WTC11 (cell line): ENCODE measurements around the gene ECT2L. TPM values are rescaled to one million over a fixed set of nuclear protein-coding genes. Genes with fewer than 3 reads are reported as not detected.

Experiments used
- ATAC-seq: fragments of 200-7000 bp; cut with Tn5 transposase; 2 replicates; pipeline ENCODE4 v1.10.0; 2021; ENCODE audit warnings: mild to moderate bottlenecking, moderate library complexity
- CTCF ChIA-PET: fragments of 300-600 bp; sonication (Branson Sonifier 250); formaldehyde crosslinking; loops from one replicate; lab custom pipeline; 2021; ENCODE audit warnings: antibody characterized with exemption; lab: Charles Lee
- POLR2A ChIA-PET: fragments of 350-600 bp; sonication (Branson Sonifier 250); formaldehyde crosslinking; loops from one replicate; lab custom pipeline; 2021; ENCODE audit warnings: antibody characterized with exemption; lab: Charles Lee
- DNase-seq: peaks from one replicate; pipeline ENCODE4 v3.0.0; 2021; ENCODE audit warnings: low spot score
- H3K27ac Mint-ChIP-seq: 2 replicates; pipeline ENCODE4 v1.8.0; 2021; ENCODE audit warnings: mixed read lengths
- H3K27me3 Mint-ChIP-seq: 2 replicates; pipeline ENCODE4 v1.8.0; 2021; ENCODE audit warnings: low read depth, mild to moderate bottlenecking, moderate library complexity, mixed read lengths
- H3K36me3 Mint-ChIP-seq: 2 replicates; pipeline ENCODE4 v1.8.0; 2021; ENCODE audit warnings: mixed read lengths
- H3K4me1 Mint-ChIP-seq: 2 replicates; pipeline ENCODE4 v1.8.0; 2022; ENCODE audit warnings: mixed read lengths
- H3K4me3 Mint-ChIP-seq: 2 replicates; pipeline ENCODE4 v1.8.0; 2021; ENCODE audit warnings: mild to moderate bottlenecking, moderate library complexity, mixed read lengths
- H3K9me3 Mint-ChIP-seq: 2 replicates; pipeline ENCODE4 v1.8.0; 2021; ENCODE audit warnings: mixed read lengths
- CTCF ChIP-seq: fragments of 200-600 bp; IDR thresholded peaks from 2 replicates; pipeline ENCODE4 v1.8.0; 2022; ENCODE audit warnings: antibody characterized with exemption
- E2F1 ChIP-seq: sonication (generic); formaldehyde crosslinking; IDR thresholded peaks from 2 replicates; pipeline ENCODE4 v1.8.0; 2022; ENCODE audit warnings: mild to moderate bottlenecking, missing genetic modification reagents
- E2F5 ChIP-seq: sonication (generic); formaldehyde crosslinking; IDR thresholded peaks from 2 replicates; pipeline ENCODE4 v1.8.1; 2022; ENCODE audit warnings: mild to moderate bottlenecking, moderate library complexity, missing genetic modification reagents
- ETV6 ChIP-seq: sonication (generic); formaldehyde crosslinking; IDR thresholded peaks from 2 replicates; pipeline ENCODE4 v1.8.1; 2022; ENCODE audit warnings: mild to moderate bottlenecking, missing genetic modification reagents
- FOXJ3 ChIP-seq: sonication (generic); formaldehyde crosslinking; IDR thresholded peaks from 2 replicates; pipeline ENCODE4 v1.9.0; 2021; ENCODE audit warnings: missing genetic modification reagents, mild to moderate bottlenecking, borderline replicate concordance
- GTF2I ChIP-seq: fragments of 250-450 bp; sonication (Bioruptor Pico); conservative IDR thresholded peaks from 2 replicates; pipeline ENCODE4 v1.4.0; 2021; ENCODE audit warnings: mild to moderate bottlenecking
- HMGA2 ChIP-seq: fragments of 250-450 bp; sonication (Bioruptor Pico); IDR thresholded peaks from 2 replicates; pipeline ENCODE4 v1.4.0; 2021; ENCODE audit warnings: mild to moderate bottlenecking, moderate library complexity
- IRF1 ChIP-seq: sonication (generic); formaldehyde crosslinking; IDR thresholded peaks from 2 replicates; pipeline ENCODE4 v1.8.0; 2023; ENCODE audit warnings: missing genetic modification reagents
- IRF2 ChIP-seq: sonication (generic); formaldehyde crosslinking; IDR thresholded peaks from 2 replicates; pipeline ENCODE4 v1.8.0; 2022; ENCODE audit warnings: low read depth, missing genetic modification reagents, borderline replicate concordance
- MLX ChIP-seq: sonication (generic); formaldehyde crosslinking; IDR thresholded peaks from 2 replicates; pipeline ENCODE4 v1.8.1; 2023; ENCODE audit warnings: mild to moderate bottlenecking, missing genetic modification reagents, moderate library complexity
- NFATC4 ChIP-seq: fragments of 250-450 bp; sonication (Bioruptor Pico); IDR thresholded peaks from 2 replicates; pipeline ENCODE4 v1.9.0; 2021; ENCODE audit warnings: mild to moderate bottlenecking
- NFE2L1 ChIP-seq: sonication (generic); formaldehyde crosslinking; IDR thresholded peaks from 2 replicates; pipeline ENCODE4 v1.8.1; 2023; ENCODE audit warnings: missing genetic modification reagents
- NR3C1 ChIP-seq: sonication (generic); formaldehyde crosslinking; conservative IDR thresholded peaks from 2 replicates; pipeline ENCODE4 v1.8.1; 2023; ENCODE audit warnings: low read depth, mild to moderate bottlenecking, missing genetic modification reagents
- PREB ChIP-seq: sonication (generic); formaldehyde crosslinking; IDR thresholded peaks from 2 replicates; pipeline ENCODE4 v1.8.1; 2022; ENCODE audit warnings: mild to moderate bottlenecking, missing genetic modification reagents, moderate library complexity, borderline replicate concordance
- SMAD3 ChIP-seq: sonication (generic); formaldehyde crosslinking; IDR thresholded peaks from 2 replicates; pipeline ENCODE4 v1.8.0; 2022; ENCODE audit warnings: missing genetic modification reagents, mild to moderate bottlenecking, borderline replicate concordance
- TCF7 ChIP-seq: sonication (generic); formaldehyde crosslinking; IDR thresholded peaks from 2 replicates; pipeline ENCODE4 v1.8.0; 2022; ENCODE audit warnings: mild to moderate bottlenecking, low read depth, missing genetic modification reagents, moderate library complexity
- TEAD1 ChIP-seq: sonication (generic); formaldehyde crosslinking; IDR thresholded peaks from 2 replicates; pipeline ENCODE4 v1.8.0; 2022; ENCODE audit warnings: mild to moderate bottlenecking, missing genetic modification reagents
- TEAD4 ChIP-seq: sonication (generic); formaldehyde crosslinking; IDR thresholded peaks from 2 replicates; pipeline ENCODE4 v1.8.0; 2022; ENCODE audit warnings: mild to moderate bottlenecking, missing genetic modification reagents
- ZBTB21 ChIP-seq: sonication (generic); formaldehyde crosslinking; IDR thresholded peaks from 2 replicates; pipeline ENCODE4 v1.8.1; 2023; ENCODE audit warnings: mild to moderate bottlenecking, missing genetic modification reagents, borderline replicate concordance
- ZMAT4 ChIP-seq: fragments of 250-450 bp; sonication (Bioruptor Pico); IDR thresholded peaks from 2 replicates; pipeline ENCODE4 v1.9.0; 2021; ENCODE audit warnings: mild to moderate bottlenecking
- ZNF281 ChIP-seq: sonication (generic); formaldehyde crosslinking; IDR thresholded peaks from 2 replicates; pipeline ENCODE4 v1.8.0; 2023; ENCODE audit warnings: mild to moderate bottlenecking, missing genetic modification reagents
- ZNF317 ChIP-seq: sonication (generic); formaldehyde crosslinking; IDR thresholded peaks from 2 replicates; pipeline ENCODE4 v1.8.1; 2023; ENCODE audit warnings: low read depth, mild to moderate bottlenecking, moderate library complexity, missing genetic modification reagents, borderline replicate concordance
- ZSCAN18 ChIP-seq: fragments of 250-450 bp; sonication (Bioruptor Pico); IDR thresholded peaks from 2 replicates; pipeline ENCODE4 v2.1.2; 2022; ENCODE audit warnings: mild to moderate bottlenecking, moderate library complexity
- total RNA-seq: library from RNA; stranded (reverse); gene quantifications from 3 replicates; pipeline ENCODE4 v1.2.3, GENCODE V29; 2021

ECT2L gene
- total RNA-seq, 1 experiment from 2014 or later = not detected

- no peaks in the 10 kb centered on the region for H3K36me3 Mint-ChIP-seq
- POLR2A ChIA-PET = no interaction called here
- H3K4me1 Mint-ChIP-seq = no peaks in the 10 kb centered on the region
- no peak overlapping the region for H3K4me3 Mint-ChIP-seq
- H3K27ac Mint-ChIP-seq = no peak overlapping the region
- H3K9me3 Mint-ChIP-seq = peaks cover 8% of the 10 kb centered on the region
- no peaks in the 10 kb centered on the region for H3K27me3 Mint-ChIP-seq
- DNase-seq (no peak), ATAC-seq (no peak)
- CTCF ChIA-PET = no interaction called here
- TF ChIP-seq PREB (CRISPR knock-in tag) = no peak
- no peak for TF ChIP-seq HMGA2 (CRISPR knock-in tag)
- no peak for TF ChIP-seq NFE2L1 (CRISPR knock-in tag)
- TF ChIP-seq TEAD4 = no peak
- TF ChIP-seq TEAD1 (CRISPR knock-in tag) = no peak
- TF ChIP-seq SMAD3 (CRISPR knock-in tag) = no peak
- no peak for TF ChIP-seq MLX
- no peak for TF ChIP-seq IRF2
- no peak for TF ChIP-seq CTCF
- TF ChIP-seq E2F5 (CRISPR knock-in tag) = no peak
- TF ChIP-seq ZNF281 = no peak
- TF ChIP-seq ZNF317 (CRISPR knock-in tag) = no peak
- TF ChIP-seq ZSCAN18 = no peak
- TF ChIP-seq ZBTB21 (CRISPR knock-in tag) = no peak
- TF ChIP-seq FOXJ3 = no peak
- no peak for TF ChIP-seq GTF2I (CRISPR knock-in tag)
Observed at GRCh38 chr6:138837246-138837645, 41.4 kb downstream of the ECT2L start.

- H3K36me3 Mint-ChIP-seq = no peaks in the 10 kb centered on the region
- H3K27me3 Mint-ChIP-seq = no peaks in the 10 kb centered on the region
- H3K4me3 Mint-ChIP-seq = no peak overlapping the region
- peaks cover 7% of the 10 kb centered on the region for H3K4me1 Mint-ChIP-seq
- ChIA-PET CTCF (no interaction called here), POLR2A (no interaction called here)
- H3K27ac Mint-ChIP-seq = no peak overlapping the region
- DNase-seq = no peak
- peaks cover 7% of the 10 kb centered on the region; the same call in 1 of the 2 replicates for H3K9me3 Mint-ChIP-seq
- ATAC-seq = peak; percentile 62
- TF ChIP-seq ETV6 = no peak
- no peak for TF ChIP-seq E2F1
- TF ChIP-seq NR3C1 (CRISPR knock-in tag) = no peak
- TF ChIP-seq ZMAT4 (CRISPR knock-in tag) = no peak
- no peak for TF ChIP-seq TCF7 (CRISPR knock-in tag)
- TF ChIP-seq ZNF281 = no peak
- TF ChIP-seq NFATC4 = no peak
- no peak for TF ChIP-seq IRF1
Observed at GRCh38 chr6:138844192-138844591, 48.3 kb downstream of the ECT2L start.
